ENCODE results near the gene UTP18.
"Not testable (repeated sequence)": the region's sequence is repeated elsewhere in the genome, so short reads cannot be mapped to it uniquely, and the experiment has no call there.

The UTP18 gene

GRCh38 chr17:51259564-51260236, 646 bp upstream of the UTP18 start, which contains the start of gene MBTD1:
Gene MBTD1 (minus strand): TSS chr17:51260049. CDS start chr17:51225161, 34,888 bp downstream.
- peak; percentile 96 to 97 for DNase-seq

GRCh38 chr17:51261024-51261963, 948 bp downstream of the UTP18 start:
- no peak for DNase-seq

GRCh38 chr17:51263006-51263405, 2.7 kb downstream of the UTP18 start:
- DNase-seq, result no peak

GRCh38 chr17:51264466-51264865, 4.1 kb downstream of the UTP18 start:
- DNase-seq, result not testable (repeated sequence)

GRCh38 chr17:51269991-51270390, 9.6 kb downstream of the UTP18 start:
- DNase-seq, result no peak

- DNase-seq, result no peak
Observed at GRCh38 chr17:51270636-51271035, 10.3 kb downstream of the UTP18 start.

- DNase-seq, result no peak
Observed at GRCh38 chr17:51272812-51273211, 12.5 kb downstream of the UTP18 start.

- no peak for DNase-seq
Observed at GRCh38 chr17:51275381-51275780, 15.0 kb downstream of the UTP18 start.

GRCh38 chr17:51279183-51279582, 18.8 kb downstream of the UTP18 start:
- DNase-seq, result no peak

- DNase-seq, result no peak
Observed at GRCh38 chr17:51287412-51287811, 27.1 kb downstream of the UTP18 start.

- DNase-seq, result no peak
Observed at GRCh38 chr17:51289696-51290111, 29.4 kb downstream of the UTP18 start.

- not testable (repeated sequence) for DNase-seq
Observed at GRCh38 chr17:51294338-51294737, 34.0 kb downstream of the UTP18 start.

- DNase-seq, result peak in 1 of 2 donors; percentile 25
Observed at GRCh38 chr17:51298508-51299371, 38.4 kb downstream of the UTP18 start.

GRCh38 chr17:51299859-51300258, 39.5 kb downstream of the UTP18 start:
- no peak for DNase-seq

- no peak for DNase-seq
Observed at GRCh38 chr17:51305182-51305581, 44.8 kb downstream of the UTP18 start.

- not testable (repeated sequence) for DNase-seq
Observed at GRCh38 chr17:51312003-51312402, 51.7 kb downstream of the UTP18 start.

GRCh38 chr17:51319186-51319585, 58.8 kb downstream of the UTP18 start:
- DNase-seq, result no peak

- peak in 1 of 2 donors; percentile 15 for DNase-seq
Observed at GRCh38 chr17:51322390-51323029, 62.2 kb downstream of the UTP18 start.

- DNase-seq, result no peak
Observed at GRCh38 chr17:51325471-51325870, 65.1 kb downstream of the UTP18 start.

GRCh38 chr17:51330861-51331503, 70.6 kb downstream of the UTP18 start:
- DNase-seq, result not testable (repeated sequence)

- no peak for DNase-seq
Observed at GRCh38 chr17:51335006-51335590, 74.8 kb downstream of the UTP18 start.

All from CD4-positive, alpha-beta T cell treated with Interleukin-4 for 1 hour (primary cell).